Measurements from ENCODE around the gene STUM.

The STUM gene

DNA sequence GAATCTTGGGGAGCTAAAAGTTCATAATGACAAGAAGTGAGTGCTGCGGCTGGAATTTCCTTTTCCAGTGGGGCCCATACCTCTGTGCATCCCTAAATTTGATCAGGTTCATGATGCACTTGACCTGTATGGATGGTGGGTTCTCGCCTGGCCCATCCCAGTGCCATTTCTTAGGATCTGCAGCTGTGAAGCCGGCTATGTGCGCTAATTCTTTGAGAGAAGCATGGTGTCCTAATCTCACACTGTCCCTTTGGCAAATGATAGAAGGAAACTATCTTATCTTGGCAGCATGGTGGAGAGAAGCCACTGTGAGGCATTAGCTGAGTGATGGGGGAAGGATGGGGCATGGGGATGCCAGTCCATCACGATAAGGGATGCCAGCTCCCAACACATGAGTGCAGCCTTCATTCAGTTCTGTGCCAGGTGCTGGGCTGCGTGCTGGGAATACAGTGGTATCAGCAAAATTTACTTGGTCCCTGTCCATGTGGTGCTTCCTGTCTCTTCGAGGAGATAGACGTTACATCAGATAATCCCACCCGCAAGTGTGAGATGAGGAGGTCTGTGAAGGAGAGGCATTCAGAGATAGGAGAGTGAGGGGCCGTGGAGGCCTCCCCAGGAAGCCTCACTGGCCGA is 30.5 kb downstream of the STUM start:
- no peak overlapping the region for H3K27ac ChIP-seq
- TF ChIP-seq, protein P1, sequence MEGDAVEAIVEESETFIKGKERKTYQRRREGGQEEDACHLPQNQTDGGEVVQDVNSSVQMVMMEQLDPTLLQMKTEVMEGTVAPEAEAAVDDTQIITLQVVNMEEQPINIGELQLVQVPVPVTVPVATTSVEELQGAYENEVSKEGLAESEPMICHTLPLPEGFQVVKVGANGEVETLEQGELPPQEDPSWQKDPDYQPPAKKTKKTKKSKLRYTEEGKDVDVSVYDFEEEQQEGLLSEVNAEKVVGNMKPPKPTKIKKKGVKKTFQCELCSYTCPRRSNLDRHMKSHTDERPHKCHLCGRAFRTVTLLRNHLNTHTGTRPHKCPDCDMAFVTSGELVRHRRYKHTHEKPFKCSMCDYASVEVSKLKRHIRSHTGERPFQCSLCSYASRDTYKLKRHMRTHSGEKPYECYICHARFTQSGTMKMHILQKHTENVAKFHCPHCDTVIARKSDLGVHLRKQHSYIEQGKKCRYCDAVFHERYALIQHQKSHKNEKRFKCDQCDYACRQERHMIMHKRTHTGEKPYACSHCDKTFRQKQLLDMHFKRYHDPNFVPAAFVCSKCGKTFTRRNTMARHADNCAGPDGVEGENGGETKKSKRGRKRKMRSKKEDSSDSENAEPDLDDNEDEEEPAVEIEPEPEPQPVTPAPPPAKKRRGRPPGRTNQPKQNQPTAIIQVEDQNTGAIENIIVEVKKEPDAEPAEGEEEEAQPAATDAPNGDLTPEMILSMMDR (conservative IDR thresholded peaks at IDR 0.05): no peak
- TF ChIP-seq ZFX (IDR thresholded peaks at IDR 0.05): no peak

DNA sequence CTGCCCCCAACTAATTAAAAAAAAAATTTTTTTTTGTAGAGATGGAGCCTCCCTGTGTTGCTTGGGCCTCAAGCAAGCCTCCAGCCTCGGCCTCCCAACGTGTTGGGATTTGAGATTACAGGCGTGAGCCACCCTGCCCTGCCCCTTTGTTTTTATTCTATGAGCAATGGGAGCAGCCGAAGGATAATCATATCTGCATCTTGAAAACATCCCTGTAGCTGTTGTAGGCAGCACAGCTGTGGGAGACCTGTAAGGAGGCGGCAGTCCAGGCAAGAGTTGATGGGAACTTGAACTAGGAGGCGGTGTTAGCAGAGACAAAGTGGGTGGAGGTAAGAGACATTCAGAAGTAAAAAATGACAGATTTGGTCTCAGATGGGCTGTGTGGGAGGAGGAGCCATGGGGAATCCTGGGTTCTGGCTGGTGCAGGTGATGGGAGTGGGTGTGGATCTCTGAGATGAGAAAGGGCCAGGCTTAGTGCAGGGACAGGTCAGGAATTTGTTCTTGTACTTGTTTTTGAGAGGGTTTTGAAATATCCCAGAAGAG is 31.3 kb downstream of the STUM start:
- TF ChIP-seq, protein P1 (conservative IDR thresholded peaks at IDR 0.05): no peak
- TF ChIP-seq ZFX (IDR thresholded peaks at IDR 0.05): no peak
- H3K27ac ChIP-seq: no peak overlapping the region

DNA sequence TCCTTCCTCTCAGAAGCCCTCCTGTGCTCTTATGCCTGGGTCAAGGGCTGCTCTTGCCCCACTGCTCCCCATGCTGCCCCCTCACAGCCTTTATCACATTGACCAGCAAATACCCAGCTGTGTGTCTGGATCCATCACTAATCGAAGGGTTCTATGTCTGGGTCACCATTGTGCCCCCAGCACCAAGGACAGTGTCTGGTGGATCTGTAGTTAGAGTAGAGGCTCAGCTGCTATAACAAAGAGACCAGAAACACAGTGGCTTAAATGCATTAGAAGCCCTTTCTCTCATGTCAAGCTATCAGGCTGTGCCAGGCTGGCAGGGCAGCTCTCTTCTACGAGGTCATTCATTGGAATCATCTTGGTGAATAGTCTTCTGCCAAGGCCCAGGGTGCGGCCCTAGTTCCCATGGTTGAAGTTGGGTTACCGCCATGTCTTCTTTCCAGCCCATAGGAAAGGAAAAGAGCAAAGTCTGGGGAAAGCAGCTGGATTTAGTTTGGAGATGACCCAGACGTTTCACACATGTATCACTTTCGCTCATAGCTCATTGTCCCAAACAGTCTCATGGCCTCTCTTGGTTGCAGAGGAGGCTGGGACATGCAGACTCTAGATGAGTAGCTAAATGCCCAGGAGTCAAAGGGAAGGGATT is 32.2 kb downstream of the STUM start:
- no peak for TF ChIP-seq ZFX (IDR thresholded peaks at IDR 0.05)
- TF ChIP-seq, protein P1 (conservative IDR thresholded peaks at IDR 0.05): no peak
- H3K27ac ChIP-seq: no peak overlapping the region

GRCh38 chr1:226581650-226582330 is 33.2 kb downstream of the STUM start:
- TF ChIP-seq ZFX (IDR thresholded peaks at IDR 0.05): no peak
- TF ChIP-seq, protein P1 (conservative IDR thresholded peaks at IDR 0.05): no peak
- no peak overlapping the region for H3K27ac ChIP-seq

GRCh38 chr1:226582966-226583365 is 34.4 kb downstream of the STUM start:
- H3K27ac ChIP-seq: no peak overlapping the region
- TF ChIP-seq, protein P1 (conservative IDR thresholded peaks at IDR 0.05): no peak
- no peak for TF ChIP-seq ZFX (IDR thresholded peaks at IDR 0.05)

- H3K27ac ChIP-seq: no peak overlapping the region
- no peak for TF ChIP-seq ZFX (IDR thresholded peaks at IDR 0.05)
- TF ChIP-seq, protein P1 (conservative IDR thresholded peaks at IDR 0.05): no peak
These were observed 35.6 kb downstream of the STUM start for GRCh38 chr1:226584164-226584563.

- TF ChIP-seq ZFX (IDR thresholded peaks at IDR 0.05): no peak
- TF ChIP-seq, protein P1 (conservative IDR thresholded peaks at IDR 0.05): no peak
- no peak overlapping the region for H3K27ac ChIP-seq
These were observed 37.6 kb downstream of the STUM start for GRCh38 chr1:226586116-226586515.
